Thoracic aorta (tissue), 2 donors: ENCODE results near the gene CCS. TPM values are rescaled to one million over a fixed set of nuclear protein-coding genes. Genes with fewer than 3 reads are reported as not detected.

Experiments
- ATAC-seq: fragments of 150-250 bp; one replicate; pipeline ENCODE4 v1.8.0; 2017; ENCODE audit warnings: low read depth; ENCODE audit not compliant: insufficient number of reproducible peaks, low FRiP score
- DNase-seq: peaks from one replicate; pipeline ENCODE4 v3.0.0-alpha.2; 2020; ENCODE audit warnings: low spot score
- H3K27ac ChIP-seq, 2 donors: fragments of 200-600 bp; sonication (generic); 1 replicate in 1 of 2; 2 replicates in 1 of 2; pipeline ENCODE4 v1.5.1; 2016; ENCODE audit warnings: mild to moderate bottlenecking in 2 of 2, moderate library complexity in 2 of 2
- H3K27me3 ChIP-seq: fragments of 200-600 bp; sonication (generic); replicated peaks from 2 replicates; pipeline ENCODE4 v1.6.0; 2016; ENCODE audit warnings: mild to moderate bottlenecking; ENCODE audit not compliant: insufficient read depth
- H3K36me3 ChIP-seq: fragments of 200-600 bp; sonication (generic); one replicate; pipeline ENCODE4 v1.5.1; 2016
- H3K4me1 ChIP-seq, 2 donors: fragments of 200-600 bp; sonication (generic); 1 replicate in 1 of 2; 2 replicates in 1 of 2; pipeline versions ENCODE4 v1.5.1 to v1.6.0; 2016; ENCODE audit warnings: low read depth in 2 of 2, mild to moderate bottlenecking in 1 of 2; ENCODE audit not compliant: control insufficient read depth in 1 of 2
- H3K4me3 ChIP-seq: fragments of 200-600 bp; sonication (generic); 2 replicates; pipeline ENCODE4 v1.5.1; 2016; ENCODE audit warnings: mild to moderate bottlenecking
- H3K9me3 ChIP-seq: fragments of 200-600 bp; sonication (generic); 2 replicates; pipeline ENCODE4 v1.5.1; 2016
- CTCF ChIP-seq: fragments of 200-600 bp; sonication (generic); IDR thresholded peaks from one replicate; pipeline ENCODE4 v1.5.1; 2019; ENCODE audit warnings: antibody characterized with exemption
- total RNA-seq, 2 donors: library from RNA; depleted of rRNA; stranded (reverse); fragments of >200 nt; gene quantifications; one replicate each; pipeline versions ENCODE4 v1.1.0 to v1.2.3, GENCODE V29; 2016

Gene CCS
- total RNA-seq, 2 donors from 2014 or later = 19.9 to 20.8 TPM

GRCh38 chr11:66625041-66625751 lies 32.2 kb downstream of the CCS start:
- TF ChIP-seq CTCF = no peak
- Histone ChIP-seq H3K4me1 (peaks cover 29 to 62% of the 10 kb centered on the region in 2 donors), H3K9me3 (no peaks in the 10 kb centered on the region), H3K36me3 (peaks cover 56% of the 10 kb centered on the region), H3K27me3 (no peaks in the 10 kb centered on the region), H3K4me3 (no peak overlapping the region), H3K27ac (no peak overlapping the region)
- ATAC-seq = no peak
- no peak for DNase-seq

- no peak for TF ChIP-seq CTCF
- H3K9me3 ChIP-seq = no peaks in the 10 kb centered on the region
Measured at GRCh38 chr11:66625752-66626149, 32.8 kb downstream of the CCS start.

GRCh38 chr11:66626382-66626781 lies 33.4 kb downstream of the CCS start:
- no peak overlapping the region for H3K27ac ChIP-seq
- no peak overlapping the region for H3K4me3 ChIP-seq
- no peak for ATAC-seq
- H3K27me3 ChIP-seq = no peaks in the 10 kb centered on the region
- DNase-seq = no peak
- H3K36me3 ChIP-seq = peaks cover 56% of the 10 kb centered on the region
- TF ChIP-seq CTCF = no peak
- peaks cover 20 to 52% of the 10 kb centered on the region in 2 donors for H3K4me1 ChIP-seq
- H3K9me3 ChIP-seq = no peaks in the 10 kb centered on the region

More at GRCh38 chr11:66625752-66626149, 32.8 kb downstream of the CCS start:
- DNase-seq (no peak), ATAC-seq (no peak)
- Histone ChIP-seq H3K27me3 (no peaks in the 10 kb centered on the region), H3K4me3 (no peak overlapping the region), H3K27ac (no peak overlapping the region), H3K36me3 (peaks cover 56% of the 10 kb centered on the region), H3K4me1 (peaks cover 26 to 57% of the 10 kb centered on the region in 2 donors)

GRCh38 chr11:66626926-66627325 lies 33.9 kb downstream of the CCS start:
- DNase-seq = no peak
- H3K27me3 ChIP-seq = no peaks in the 10 kb centered on the region
- ATAC-seq = no peak

More at GRCh38 chr11:66626926-66627325, 33.9 kb downstream of the CCS start:
- peaks cover 17 to 46% of the 10 kb centered on the region in 2 donors for H3K4me1 ChIP-seq
- peaks cover 56% of the 10 kb centered on the region for H3K36me3 ChIP-seq
- no peak for TF ChIP-seq CTCF
- no peaks in the 10 kb centered on the region for H3K9me3 ChIP-seq
- H3K27ac ChIP-seq = no peak overlapping the region
- H3K4me3 ChIP-seq = no peak overlapping the region
